MM.1S (cell line): ENCODE measurements around the gene MAP9.

ENCODE experiments used
- DNase-seq: peaks from one replicate; pipeline ENCODE4 v3.0.0-alpha.2; 2015
- H2AFZ ChIP-seq: fragments of 300-600 bp; sonication (generic); 2 replicates; pipeline ENCODE4 v1.6.0; 2016; ENCODE audit warnings: antibody characterized with exemption, low read length
- H3F3A ChIP-seq: fragments of 300-600 bp; sonication (generic); 2 replicates; pipeline ENCODE4 v1.6.1; 2016; ENCODE audit warnings: mild to moderate bottlenecking, antibody characterized with exemption, low read length, moderate library complexity, mixed read lengths; ENCODE audit not compliant: insufficient read depth
- H3K27ac ChIP-seq: fragments of 300-600 bp; sonication (generic); 2 replicates; pipeline ENCODE4 v1.5.1; 2016; ENCODE audit warnings: mild to moderate bottlenecking, low read length
- H3K27me3 ChIP-seq: fragments of 300-600 bp; sonication (generic); replicated peaks from 2 replicates; pipeline ENCODE4 v1.6.0; 2016; ENCODE audit warnings: low read length; ENCODE audit not compliant: insufficient read depth
- H3K36me3 ChIP-seq: fragments of 300-600 bp; sonication (generic); replicated peaks from 2 replicates; pipeline ENCODE4 v1.6.1; 2016; ENCODE audit warnings: mild to moderate bottlenecking, low read length, mixed read lengths; ENCODE audit not compliant: insufficient read depth
- H3K4me1 ChIP-seq: fragments of 300-600 bp; sonication (generic); 2 replicates; pipeline ENCODE4 v1.6.1; 2016; ENCODE audit warnings: low read length, mixed read lengths
- H3K4me2 ChIP-seq: fragments of 300-600 bp; sonication (generic); 2 replicates; pipeline ENCODE4 v1.6.0; 2016; ENCODE audit warnings: low read depth, low read length
- H3K4me3 ChIP-seq: fragments of 300-600 bp; sonication (generic); 2 replicates; pipeline ENCODE4 v1.5.1; 2016; ENCODE audit warnings: low read length, mixed read lengths
- H3K79me2 ChIP-seq: fragments of 300-600 bp; sonication (generic); 2 replicates; pipeline ENCODE4 v1.6.1; 2016; ENCODE audit warnings: mixed run types, low read length, mixed read lengths
- H3K9ac ChIP-seq: fragments of 300-600 bp; sonication (generic); 2 replicates; pipeline ENCODE4 v1.6.1; 2016; ENCODE audit warnings: low read length, mixed read lengths
- H3K9me2 ChIP-seq: fragments of 300-600 bp; sonication (generic); replicated peaks from 2 replicates; pipeline ENCODE4 v1.6.1; 2016; ENCODE audit warnings: mild to moderate bottlenecking, low read length, mixed read lengths; ENCODE audit not compliant: insufficient read depth
- H3K9me3 ChIP-seq: fragments of 300-600 bp; sonication (generic); replicated peaks from 2 replicates; pipeline ENCODE4 v1.6.1; 2016; ENCODE audit warnings: mild to moderate bottlenecking, low read length, mixed read lengths; ENCODE audit not compliant: insufficient read depth
- H4K20me1 ChIP-seq: fragments of 300-600 bp; sonication (generic); 2 replicates; pipeline ENCODE4 v1.6.1; 2016; ENCODE audit warnings: mild to moderate bottlenecking, low read length, moderate library complexity, mixed read lengths; ENCODE audit not compliant: insufficient read depth
- EZH2 ChIP-seq: fragments of 300-600 bp; sonication (generic); optimal IDR thresholded peaks from 2 replicates; pipeline ENCODE3; 2017; ENCODE audit warnings: low read depth, mild to moderate bottlenecking, antibody characterized with exemption, low read length, mixed read lengths
- EZH2phosphoT487 ChIP-seq: fragments of 300-600 bp; sonication (generic); IDR thresholded peaks from 2 replicates; pipeline ENCODE4 v1.6.1; 2018; ENCODE audit warnings: antibody characterized with exemption, low read length
- TF ChIP-seq, protein P1 (sequence below): fragments of 300-600 bp; sonication (generic); IDR thresholded peaks from 2 replicates; pipeline ENCODE4 v1.5.1; 2016; ENCODE audit warnings: antibody characterized with exemption, low read length, mixed read lengths

MAP9 gene

DNA sequence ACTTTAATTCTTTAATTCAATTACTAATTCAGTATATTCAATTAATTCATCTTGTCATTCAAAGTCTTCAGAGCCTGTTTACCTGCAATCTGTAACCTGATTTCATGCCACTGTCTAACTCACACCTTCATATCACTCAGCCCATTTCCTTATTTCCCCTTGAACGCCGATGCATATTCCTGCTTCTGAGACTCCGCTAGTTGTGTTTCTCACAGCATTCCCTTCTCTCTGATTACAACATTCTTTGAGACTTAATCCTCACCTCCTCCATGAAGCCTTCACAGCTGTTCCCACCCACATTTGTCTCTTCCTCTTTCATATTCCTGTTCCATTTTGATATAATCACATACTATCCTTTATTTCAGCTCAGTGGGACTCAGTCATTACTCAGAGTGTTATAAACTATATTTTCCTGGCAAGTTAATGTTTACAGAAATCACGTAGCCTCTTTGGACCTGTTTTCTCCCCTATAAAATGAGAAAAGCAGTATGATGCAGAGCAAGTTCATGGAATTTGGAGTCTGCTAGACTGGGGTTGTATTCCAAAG is 69.0 kb downstream of the MAP9 start:
- Histone ChIP-seq H3K27me3 (no peaks in the 10 kb centered on the region), H3K79me2 (no peaks in the 10 kb centered on the region), H3K36me3 (no peaks in the 10 kb centered on the region), H3K9me2 (no peaks in the 10 kb centered on the region), H3K4me1 (no peaks in the 10 kb centered on the region), H2AFZ (no peak overlapping the region), H4K20me1 (no peaks in the 10 kb centered on the region), H3K9me3 (no peaks in the 10 kb centered on the region), H3K27ac (no peak overlapping the region), H3F3A (no peaks in the 10 kb centered on the region), H3K9ac (no peak overlapping the region), H3K4me3 (no peak overlapping the region), H3K4me2 (no peak overlapping the region)
- DNase-seq, result no peak
- no peak for TF ChIP-seq EZH2phosphoT487
- TF ChIP-seq, protein P1, sequence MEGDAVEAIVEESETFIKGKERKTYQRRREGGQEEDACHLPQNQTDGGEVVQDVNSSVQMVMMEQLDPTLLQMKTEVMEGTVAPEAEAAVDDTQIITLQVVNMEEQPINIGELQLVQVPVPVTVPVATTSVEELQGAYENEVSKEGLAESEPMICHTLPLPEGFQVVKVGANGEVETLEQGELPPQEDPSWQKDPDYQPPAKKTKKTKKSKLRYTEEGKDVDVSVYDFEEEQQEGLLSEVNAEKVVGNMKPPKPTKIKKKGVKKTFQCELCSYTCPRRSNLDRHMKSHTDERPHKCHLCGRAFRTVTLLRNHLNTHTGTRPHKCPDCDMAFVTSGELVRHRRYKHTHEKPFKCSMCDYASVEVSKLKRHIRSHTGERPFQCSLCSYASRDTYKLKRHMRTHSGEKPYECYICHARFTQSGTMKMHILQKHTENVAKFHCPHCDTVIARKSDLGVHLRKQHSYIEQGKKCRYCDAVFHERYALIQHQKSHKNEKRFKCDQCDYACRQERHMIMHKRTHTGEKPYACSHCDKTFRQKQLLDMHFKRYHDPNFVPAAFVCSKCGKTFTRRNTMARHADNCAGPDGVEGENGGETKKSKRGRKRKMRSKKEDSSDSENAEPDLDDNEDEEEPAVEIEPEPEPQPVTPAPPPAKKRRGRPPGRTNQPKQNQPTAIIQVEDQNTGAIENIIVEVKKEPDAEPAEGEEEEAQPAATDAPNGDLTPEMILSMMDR, result no peak
- no peak for TF ChIP-seq EZH2

DNA sequence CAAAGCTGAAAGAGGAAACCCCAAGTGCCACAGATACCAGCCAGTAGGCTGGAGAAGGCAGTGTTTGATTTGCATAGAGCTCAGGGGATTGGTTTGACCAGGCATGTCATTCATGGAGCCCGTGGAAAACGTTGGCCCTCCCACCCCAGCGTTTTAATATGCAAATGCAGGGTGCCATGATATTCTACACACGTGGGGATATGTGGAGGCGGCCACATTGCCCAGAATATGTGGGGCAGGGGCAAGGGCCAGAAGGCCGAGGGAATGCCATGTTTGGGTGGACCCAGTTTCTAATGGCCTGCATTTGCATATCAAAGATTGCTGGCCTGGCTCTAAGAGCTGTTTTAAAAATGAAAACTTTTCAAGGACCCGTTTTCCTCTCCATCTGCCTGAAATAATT is 71.1 kb downstream of the MAP9 start:
- Histone ChIP-seq H3K79me2 (no peaks in the 10 kb centered on the region), H3K9me3 (no peaks in the 10 kb centered on the region), H3K9ac (no peak overlapping the region), H4K20me1 (no peaks in the 10 kb centered on the region), H3K9me2 (no peaks in the 10 kb centered on the region), H3K27me3 (no peaks in the 10 kb centered on the region), H3K4me3 (no peak overlapping the region), H3K4me1 (no peaks in the 10 kb centered on the region), H3K4me2 (no peak overlapping the region), H3K36me3 (no peaks in the 10 kb centered on the region), H2AFZ (no peak overlapping the region), H3F3A (no peaks in the 10 kb centered on the region), H3K27ac (no peak overlapping the region)
- TF ChIP-seq EZH2 (no peak), EZH2phosphoT487 (no peak)
- TF ChIP-seq, protein P1, result no peak
- no peak for DNase-seq

DNA sequence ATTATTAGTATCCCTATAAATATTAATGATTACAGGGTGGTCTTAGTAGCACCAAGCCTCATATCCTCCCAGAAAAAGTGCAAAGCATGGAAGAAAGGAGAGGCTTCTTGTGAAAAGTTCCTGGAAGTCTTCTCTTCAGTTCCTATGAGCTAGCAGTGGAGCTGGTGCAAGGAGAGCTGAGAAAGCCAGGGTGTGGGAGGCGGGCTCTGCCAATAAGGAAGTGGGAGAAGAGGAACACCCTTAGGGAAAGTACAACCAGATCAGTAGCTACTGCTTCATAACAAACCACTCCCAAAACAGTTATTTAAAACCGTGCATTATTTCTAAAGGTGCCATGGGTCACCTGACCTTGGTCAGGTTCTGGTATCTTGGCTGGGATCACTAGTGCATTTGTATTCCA is 72.4 kb downstream of the MAP9 start:
- Histone ChIP-seq H3K9ac (no peak overlapping the region), H2AFZ (no peak overlapping the region), H3K27me3 (no peaks in the 10 kb centered on the region), H3F3A (no peaks in the 10 kb centered on the region), H3K9me3 (no peaks in the 10 kb centered on the region), H3K4me1 (no peaks in the 10 kb centered on the region), H3K4me3 (no peak overlapping the region), H4K20me1 (no peaks in the 10 kb centered on the region), H3K36me3 (no peaks in the 10 kb centered on the region), H3K27ac (no peak overlapping the region), H3K79me2 (no peaks in the 10 kb centered on the region), H3K4me2 (no peak overlapping the region), H3K9me2 (no peaks in the 10 kb centered on the region)
- no peak for DNase-seq
- TF ChIP-seq EZH2phosphoT487 (no peak), EZH2 (no peak)
- TF ChIP-seq, protein P1, result no peak
